Measurements from ENCODE around the gene PCK1.

The PCK1 gene

DNA sequence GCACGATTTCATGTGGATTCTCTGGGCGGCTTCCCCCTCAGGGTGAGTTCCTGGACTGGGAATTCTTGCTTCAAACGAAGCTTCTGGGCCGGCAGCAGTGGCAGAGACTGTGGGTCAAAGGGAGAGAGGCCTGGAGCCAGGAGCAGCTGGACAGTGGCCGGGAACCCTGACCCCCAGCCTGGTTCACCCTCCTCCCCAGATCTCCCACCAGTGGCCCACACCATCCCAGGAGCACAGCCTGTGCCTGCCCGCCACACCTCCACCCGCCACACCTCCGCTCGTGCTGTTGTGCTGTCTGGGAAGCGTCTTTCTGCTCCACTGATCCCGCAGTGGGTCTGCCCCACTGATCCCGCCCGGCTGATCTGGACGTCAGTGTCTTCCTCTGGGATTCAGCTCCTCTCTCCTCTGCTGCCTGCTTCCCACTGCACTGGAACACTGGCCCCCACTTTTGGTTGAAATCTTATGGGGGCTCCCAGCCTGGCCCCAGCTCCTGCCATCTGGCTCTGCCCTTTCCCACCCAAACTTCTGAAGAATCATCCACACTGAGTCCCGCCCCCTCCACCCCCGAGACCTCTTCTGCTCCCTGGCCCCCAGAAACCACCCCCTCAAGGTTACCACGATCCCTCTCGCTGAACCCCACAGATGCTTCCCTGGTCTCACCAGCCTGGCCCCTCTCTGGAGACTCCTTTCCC, 49.5 kb downstream of the PCK1 start:
- no peak for TF ChIP-seq CTCF (IDR thresholded peaks at IDR 0.05; ENCODE audit: insufficient read depth, low read depth, low read length, missing control alignments)
- no peak for DNase-seq (ENCODE audit: low read depth)
- H3K4me3 ChIP-seq (ENCODE audit: low read depth, low read length), result no peak overlapping the region

- no peak for TF ChIP-seq CTCF (IDR thresholded peaks at IDR 0.05; ENCODE audit: insufficient read depth, low read depth, low read length, missing control alignments)
- DNase-seq (ENCODE audit: low read depth), result no peak
- no peak overlapping the region for H3K4me3 ChIP-seq (ENCODE audit: low read depth, low read length)
Measured at GRCh38 chr20:57611586-57612311, 50.8 kb downstream of the PCK1 start.

GRCh38 chr20:57612436-57612835, 51.5 kb downstream of the PCK1 start:
- H3K4me3 ChIP-seq (ENCODE audit: low read depth, low read length), result no peak overlapping the region
- no peak for DNase-seq (ENCODE audit: low read depth)
- no peak for TF ChIP-seq CTCF (IDR thresholded peaks at IDR 0.05; ENCODE audit: insufficient read depth, low read depth, low read length, missing control alignments)

GRCh38 chr20:57612916-57613315, 52.0 kb downstream of the PCK1 start:
- no peak for DNase-seq (ENCODE audit: low read depth)
- H3K4me3 ChIP-seq (ENCODE audit: low read depth, low read length), result no peak overlapping the region
- TF ChIP-seq CTCF (IDR thresholded peaks at IDR 0.05; ENCODE audit: insufficient read depth, low read depth, low read length, missing control alignments), result no peak

GRCh38 chr20:57613481-57613921, 52.6 kb downstream of the PCK1 start:
- no peak for DNase-seq (ENCODE audit: low read depth)
- TF ChIP-seq CTCF (IDR thresholded peaks at IDR 0.05; ENCODE audit: insufficient read depth, low read depth, low read length, missing control alignments), result no peak
- no peak overlapping the region for H3K4me3 ChIP-seq (ENCODE audit: low read depth, low read length)

DNA sequence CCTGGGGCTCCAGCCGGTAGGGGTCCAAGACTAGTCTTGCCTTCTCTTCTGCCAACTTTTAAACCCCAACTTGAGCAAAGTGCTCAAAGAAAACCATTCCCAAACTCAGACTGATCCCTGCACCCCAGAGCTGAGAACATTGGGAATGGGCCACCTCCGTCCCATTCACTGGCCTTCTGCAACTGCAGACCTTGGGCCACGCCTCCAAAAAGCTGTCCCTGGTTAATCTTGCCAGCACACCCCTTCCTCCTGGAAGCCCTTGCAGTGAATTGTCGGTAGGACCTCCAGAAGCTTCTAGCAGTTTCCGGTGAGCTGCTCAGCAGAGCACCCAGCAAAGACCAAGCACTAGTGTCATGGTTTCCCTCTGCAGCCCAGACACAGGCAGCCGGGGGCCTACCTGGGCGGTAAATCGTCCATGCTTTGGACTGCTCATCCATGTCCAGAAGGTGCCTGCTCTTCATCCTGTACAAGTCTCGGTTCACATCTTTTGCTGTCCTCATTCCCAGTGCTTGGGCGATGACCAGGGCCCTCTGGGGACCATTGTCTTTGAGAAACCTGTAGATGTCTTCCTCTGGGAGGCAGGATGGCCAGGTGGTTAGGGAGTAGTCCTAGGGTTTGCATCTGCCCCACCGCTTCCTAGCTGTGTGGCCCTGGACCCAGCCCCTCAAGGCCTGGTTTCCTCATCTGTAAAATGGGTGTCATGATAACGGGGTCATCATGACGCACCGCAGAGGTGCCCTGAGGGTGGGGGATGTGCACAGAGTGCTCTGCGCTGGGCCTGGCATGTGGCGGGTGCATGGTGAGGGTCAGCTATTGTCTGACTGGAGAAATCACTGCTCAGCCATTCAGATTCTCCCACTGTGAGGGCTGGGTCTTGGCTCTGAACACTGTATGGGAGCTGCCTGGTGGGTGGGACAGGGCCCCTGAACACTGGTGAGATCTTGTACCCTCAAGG, 53.9 kb downstream of the PCK1 start:
- no peak for DNase-seq (ENCODE audit: low read depth)
- TF ChIP-seq CTCF (IDR thresholded peaks at IDR 0.05; ENCODE audit: insufficient read depth, low read depth, low read length, missing control alignments), result no peak
- H3K4me3 ChIP-seq (ENCODE audit: low read depth, low read length), result no peak overlapping the region

Measured in GM12865 (cell line).